Stimulated activated naive CD4-positive, alpha-beta T cell treated with Interleukin-2 at 50 U/mL for 16 hours (primary cell): ENCODE data around the gene OBSCN.

Source experiments
- DNase-seq: peaks from one replicate; lab custom pipeline; 2025; lab: John Stamatoyannopoulos, UW

OBSCN gene

GRCh38 chr1:228279011-228279721 lies 71.3 kb downstream of the OBSCN start:
- no peak for DNase-seq

DNA sequence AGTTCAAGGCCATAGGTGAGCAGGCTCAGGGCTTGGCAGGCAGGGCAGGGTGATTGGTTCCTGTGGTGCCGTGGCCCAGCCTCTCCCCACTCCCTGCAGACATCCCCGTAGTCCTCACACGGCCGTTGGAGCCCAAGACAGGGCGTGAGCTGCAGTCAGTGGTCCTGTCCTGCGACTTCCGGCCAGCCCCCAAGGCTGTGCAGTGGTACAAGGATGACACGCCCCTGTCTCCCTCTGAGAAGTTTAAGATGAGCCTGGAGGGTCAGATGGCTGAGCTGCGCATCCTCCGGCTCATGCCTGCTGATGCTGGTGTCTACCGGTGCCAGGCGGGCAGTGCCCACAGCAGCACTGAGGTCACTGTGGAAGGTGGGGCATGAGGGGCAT lies 71.9 kb downstream of the OBSCN start:
- DNase-seq, result no peak

- no peak for DNase-seq
Measured at GRCh38 chr1:228280106-228280901, 72.5 kb downstream of the OBSCN start.

DNA sequence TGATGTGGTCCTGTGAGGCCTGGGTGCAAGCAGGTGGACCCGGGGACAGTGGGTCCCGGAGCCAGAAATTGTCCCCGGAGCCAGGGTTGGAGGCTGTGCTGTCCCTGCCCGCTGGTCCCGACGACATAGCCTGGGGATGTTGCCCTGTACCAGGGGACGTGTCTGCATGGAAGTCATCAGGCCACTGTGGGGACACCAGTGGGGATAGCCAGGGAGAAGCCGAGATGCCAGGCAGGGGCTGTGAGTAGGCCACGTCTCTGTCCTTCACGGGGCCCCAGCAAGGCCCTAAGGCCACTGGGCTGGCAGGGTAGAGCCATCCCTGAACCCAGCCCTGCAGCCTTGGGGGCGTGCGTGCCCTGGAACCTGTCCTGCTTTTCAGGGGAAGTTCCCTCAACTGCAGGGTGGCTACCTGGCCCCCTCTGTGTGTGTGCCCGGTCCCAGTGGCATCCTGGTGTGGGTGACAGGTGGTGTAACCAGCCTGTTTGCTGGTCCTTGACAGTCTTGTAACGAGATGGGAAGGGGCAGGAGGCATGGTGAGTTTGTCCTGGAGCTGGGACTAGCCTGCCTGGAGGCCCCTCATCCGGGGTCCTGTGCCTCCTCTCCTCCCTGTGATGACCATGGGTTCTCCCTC lies 73.2 kb downstream of the OBSCN start:
- no peak for DNase-seq

GRCh38 chr1:228281631-228282328 lies 73.9 kb downstream of the OBSCN start:
- no peak for DNase-seq

DNA sequence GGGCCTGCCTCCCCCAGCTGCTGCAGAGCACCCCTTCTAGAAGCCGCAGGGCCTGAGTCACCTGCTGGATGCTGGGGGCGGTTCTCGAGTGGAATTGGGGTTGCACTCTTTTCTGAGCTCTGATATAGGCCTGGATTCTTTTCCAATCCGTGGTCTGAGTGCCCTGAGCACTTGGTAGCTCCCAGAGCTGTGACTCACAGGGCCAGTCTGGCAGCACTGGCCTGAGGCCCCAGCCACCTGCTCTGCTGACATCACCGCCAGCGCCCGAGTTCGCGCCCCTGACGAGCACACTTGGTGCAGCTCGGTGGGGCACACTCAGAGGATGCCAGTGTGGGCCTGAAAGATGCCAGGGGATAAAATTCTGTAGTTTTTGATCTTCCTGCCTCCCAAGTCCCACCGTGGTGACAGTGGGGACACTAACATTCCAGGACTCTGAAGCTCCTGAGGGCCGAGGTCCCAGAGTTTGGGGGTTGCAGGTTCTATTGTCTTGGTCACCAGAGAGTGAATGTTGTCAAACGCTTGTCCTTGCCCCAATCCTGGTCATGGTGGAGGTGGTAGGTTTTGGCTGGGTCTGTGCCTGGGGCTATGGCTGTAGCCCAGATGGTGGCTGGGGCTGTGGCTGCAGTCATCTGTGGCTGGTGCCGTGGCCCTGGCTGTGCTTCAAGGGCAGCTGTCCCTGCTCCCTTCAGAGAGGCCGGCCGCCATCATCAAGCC lies 74.6 kb downstream of the OBSCN start:
- DNase-seq, result no peak

DNA sequence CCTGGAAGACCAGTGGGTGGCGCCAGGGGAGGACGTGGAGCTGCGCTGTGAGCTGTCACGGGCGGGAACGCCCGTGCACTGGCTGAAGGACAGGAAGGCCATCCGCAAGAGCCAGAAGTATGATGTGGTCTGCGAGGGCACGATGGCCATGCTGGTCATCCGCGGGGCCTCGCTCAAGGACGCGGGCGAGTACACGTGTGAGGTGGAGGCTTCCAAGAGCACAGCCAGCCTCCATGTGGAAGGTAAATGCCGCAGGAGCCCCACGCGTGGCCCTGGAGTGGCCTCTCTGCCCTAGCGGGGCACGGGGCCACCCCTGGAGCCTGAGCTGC lies 75.2 kb downstream of the OBSCN start:
- no peak for DNase-seq

- no peak for DNase-seq
Measured at GRCh38 chr1:228283476-228284147, 75.8 kb downstream of the OBSCN start.

- no peak for DNase-seq
Measured at GRCh38 chr1:228284148-228284495, 76.3 kb downstream of the OBSCN start.

DNA sequence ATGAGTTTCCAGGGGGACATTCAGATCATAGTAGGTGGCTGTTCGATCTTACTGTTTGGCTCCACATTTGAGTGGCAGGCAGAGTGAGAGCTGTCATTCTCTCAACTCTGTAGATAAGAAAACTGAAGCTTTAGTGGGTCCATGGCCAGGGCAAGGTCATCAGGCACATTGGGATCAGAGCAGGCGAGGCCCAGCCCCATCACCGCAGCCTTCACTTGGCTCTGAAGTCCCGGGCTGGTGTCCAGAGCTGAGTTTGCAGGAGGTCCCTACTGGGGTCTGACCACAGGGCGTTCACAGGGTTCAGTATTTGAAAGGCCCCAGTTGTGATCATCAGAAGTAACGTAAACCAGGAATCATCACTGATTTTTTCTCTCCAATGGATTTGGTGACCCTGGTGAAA lies 76.7 kb downstream of the OBSCN start:
- DNase-seq, result no peak

GRCh38 chr1:228285661-228286504 lies 78.0 kb downstream of the OBSCN start:
- no peak for DNase-seq

- no peak for DNase-seq
Measured at GRCh38 chr1:228286505-228287417, 78.9 kb downstream of the OBSCN start.

DNA sequence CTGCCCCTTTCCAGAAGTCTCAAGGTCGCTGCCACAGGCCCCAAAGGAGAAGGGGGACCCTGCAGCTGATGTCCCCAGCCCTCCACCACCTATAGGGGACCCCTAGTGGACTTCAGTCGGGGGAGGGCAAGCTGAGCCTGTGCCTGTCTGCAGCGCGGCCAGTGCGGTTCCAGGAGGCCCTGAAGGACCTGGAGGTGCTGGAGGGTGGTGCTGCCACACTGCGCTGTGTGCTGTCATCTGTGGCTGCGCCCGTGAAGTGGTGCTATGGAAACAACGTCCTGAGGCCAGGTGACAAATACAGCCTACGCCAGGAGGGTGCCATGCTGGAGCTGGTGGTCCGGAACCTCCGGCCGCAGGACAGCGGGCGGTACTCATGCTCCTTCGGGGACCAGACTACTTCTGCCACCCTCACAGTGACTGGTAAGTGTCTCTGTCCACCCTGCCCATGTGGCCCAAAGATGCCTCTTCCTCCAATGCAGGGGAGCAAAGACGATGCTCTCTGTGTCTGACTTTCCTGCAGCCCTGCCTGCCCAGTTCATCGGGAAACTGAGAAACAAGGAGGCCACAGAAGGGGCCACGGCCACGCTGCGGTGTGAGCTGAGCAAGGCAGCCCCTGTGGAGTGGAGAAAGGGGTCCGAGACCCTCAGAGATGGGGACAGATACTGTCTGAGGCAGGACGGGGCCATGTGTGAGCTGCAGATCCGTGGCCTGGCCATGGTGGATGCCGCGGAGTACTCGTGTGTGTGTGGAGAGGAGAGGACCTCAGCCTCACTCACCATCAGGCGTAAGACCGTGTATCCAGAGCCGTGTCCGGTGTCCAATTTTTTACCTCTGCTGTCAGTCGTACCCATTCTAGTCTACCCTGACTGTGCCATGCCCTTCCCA lies 79.9 kb downstream of the OBSCN start:
- DNase-seq, result no peak

DNA sequence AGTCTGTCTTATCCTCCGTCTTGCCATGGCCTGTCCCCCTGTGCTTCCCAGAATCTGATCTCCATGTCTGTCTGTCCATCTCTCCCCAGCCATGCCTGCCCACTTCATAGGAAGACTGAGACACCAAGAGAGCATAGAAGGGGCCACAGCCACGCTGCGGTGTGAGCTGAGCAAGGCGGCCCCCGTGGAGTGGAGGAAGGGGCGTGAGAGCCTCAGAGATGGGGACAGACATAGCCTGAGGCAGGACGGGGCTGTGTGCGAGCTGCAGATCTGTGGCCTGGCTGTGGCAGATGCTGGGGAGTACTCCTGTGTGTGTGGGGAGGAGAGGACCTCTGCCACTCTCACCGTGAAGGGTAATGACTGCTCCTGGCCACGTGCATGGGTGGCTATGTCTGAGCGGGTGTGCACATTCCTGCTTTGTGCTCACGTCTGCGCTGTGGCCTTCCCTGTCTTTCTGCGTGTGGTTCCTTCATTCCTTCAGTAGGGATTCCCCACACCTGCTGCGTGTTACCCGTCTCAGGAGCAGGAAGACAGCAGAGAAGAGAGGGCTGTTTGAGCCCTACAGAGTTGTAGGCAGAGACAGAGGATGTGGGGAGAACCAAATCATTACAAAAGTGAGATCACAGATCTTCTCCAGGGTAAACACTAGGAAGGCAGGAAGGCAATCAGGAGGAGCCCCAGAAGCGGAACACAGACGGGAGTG lies 80.8 kb downstream of the OBSCN start:
- DNase-seq, result no peak

DNA sequence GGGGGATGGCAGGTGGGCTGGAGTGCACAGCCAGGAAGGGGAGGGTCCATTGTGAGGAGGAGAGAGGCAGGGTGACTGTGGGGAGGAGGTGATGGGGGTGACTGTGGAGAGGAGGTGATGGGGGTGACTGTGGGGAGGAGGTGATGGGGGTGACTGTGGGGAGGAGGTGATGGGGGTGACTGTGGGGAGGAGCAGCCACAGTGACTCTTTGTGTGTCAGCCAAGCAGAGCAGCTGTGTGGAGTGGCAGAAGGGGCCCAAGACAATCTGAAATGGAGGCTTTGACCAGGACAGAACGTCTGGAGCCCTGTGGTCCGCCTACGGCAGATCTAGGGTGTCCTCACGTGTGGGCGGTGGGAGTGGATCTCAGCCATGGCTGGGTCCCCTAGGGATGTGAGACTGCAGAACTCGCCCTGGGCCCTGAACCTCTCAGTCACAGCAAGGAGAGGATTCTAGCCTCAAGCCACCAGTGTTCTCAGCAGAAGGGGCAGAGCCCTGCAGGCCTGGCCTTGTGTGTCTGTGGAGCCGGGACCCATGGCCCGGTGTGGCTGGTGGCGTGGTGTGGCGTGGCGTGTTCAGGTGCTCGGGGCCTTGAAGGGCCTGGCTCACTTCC lies 81.5 kb downstream of the OBSCN start:
- no peak for DNase-seq

- DNase-seq, result no peak
Measured at GRCh38 chr1:228289996-228290881, 82.4 kb downstream of the OBSCN start.
